GM23338 (cell line): ENCODE data around the gene TENM3.

Experiments
- CTCF ChIP-seq, 2 experiments: fragments of 200-600 bp in 1 of 2; sonication (generic) in 1 of 2; conservative IDR thresholded peaks; 2 replicates each; pipeline versions ENCODE4 v1.5.1 to v1.6.1; 2016 to 2017; ENCODE audit warnings: antibody characterized with exemption in 2 of 2, low read depth in 2 of 2, mild to moderate bottlenecking in 2 of 2, moderate library complexity in 1 of 2
- EZH2 ChIP-seq: fragments of 200-600 bp; sonication (generic); IDR thresholded peaks from one replicate; pipeline ENCODE4 v1.8.0; 2017; ENCODE audit warnings: antibody characterized with exemption, mild to moderate bottlenecking, low read depth; ENCODE audit not compliant: unreplicated experiment
- EZH2phosphoT487 ChIP-seq: fragments of 200-600 bp; sonication (generic); IDR thresholded peaks from one replicate; pipeline ENCODE4 v1.8.1; 2018; ENCODE audit warnings: antibody characterized with exemption; ENCODE audit not compliant: unreplicated experiment
- POLR2AphosphoS5 ChIP-seq: IDR thresholded peaks from 2 replicates; pipeline ENCODE4 v1.6.1; 2016; ENCODE audit warnings: antibody characterized with exemption, low read depth

GRCh38 chr4:182768838-182769237 lies 525.6 kb downstream of the TENM3 start:
- no peak for TF ChIP-seq POLR2AphosphoS5
- no peak for TF ChIP-seq CTCF (conservative IDR thresholded peaks at IDR 0.05; ENCODE audit: low read depth in 2 of 2)
- no peak for TF ChIP-seq EZH2phosphoT487
- no peak for TF ChIP-seq EZH2
